HG02852 (cell line): ENCODE data around the gene PTCRA.

Experiments
- ATAC-seq: cut with Tn5 transposase; IDR thresholded peaks from one replicate; pipeline ENCODE4 v1.9.1; 2021; ENCODE audit warnings: mild to moderate bottlenecking, moderate library complexity; ENCODE audit not compliant: unreplicated experiment

PTCRA gene

GRCh38 chr6:42969431-42969830, 53.6 kb downstream of the PTCRA start:
- no peak for ATAC-seq

- no peak for ATAC-seq
Measured at GRCh38 chr6:42969934-42970333, 54.1 kb downstream of the PTCRA start.

- ATAC-seq = no peak
Measured at GRCh38 chr6:42970871-42971612, 55.2 kb downstream of the PTCRA start.

GRCh38 chr6:42971746-42972327, 56.0 kb downstream of the PTCRA start:
- no peak for ATAC-seq

GRCh38 chr6:42973926-42974325, 58.1 kb downstream of the PTCRA start:
- no peak for ATAC-seq

- no peak for ATAC-seq
Measured at GRCh38 chr6:42974919-42975505, 59.2 kb downstream of the PTCRA start.
